Ascending aorta (tissue), 2 donors: ENCODE data around the gene COA4. TPM values are rescaled to one million over a fixed set of nuclear protein-coding genes. Genes with fewer than 3 reads are reported as not detected.

Experiments used
- DNase-seq, 2 donors: peaks; one replicate each; pipeline ENCODE4 v3.0.0-alpha.2; 2019; ENCODE audit warnings: low spot score in 2 of 2
- H3K27ac ChIP-seq, 2 donors: fragments of 200-600 bp; sonication (generic); one replicate each; pipeline ENCODE4 v1.5.1; 2016 to 2017; ENCODE audit warnings: mild to moderate bottlenecking in 1 of 2
- H3K27me3 ChIP-seq: fragments of 200-600 bp; sonication (generic); one replicate; pipeline ENCODE4 v1.5.1; 2017
- H3K36me3 ChIP-seq, 2 donors: fragments of 200-600 bp; sonication (generic); one replicate each; pipeline ENCODE4 v1.5.1; 2016
- H3K4me1 ChIP-seq, 2 donors: fragments of 200-600 bp; sonication (generic); one replicate each; pipeline ENCODE4 v1.5.1; 2016 to 2017; ENCODE audit warnings: mild to moderate bottlenecking in 1 of 2
- H3K4me3 ChIP-seq, 2 donors: fragments of 200-600 bp; sonication (generic); one replicate each; pipeline ENCODE4 v1.5.1; 2016 to 2017; ENCODE audit warnings: mild to moderate bottlenecking in 1 of 2
- H3K9me3 ChIP-seq, 2 donors: fragments of 200-600 bp; sonication (generic); one replicate each; pipeline ENCODE4 v1.5.1; 2016
- intact Hi-C: fragments of 100-400 bp; cut with DNase I; formaldehyde crosslinking; loops from one replicate; pipeline ENCODE4 v1.15.1; 2023
- total RNA-seq: library from RNA; depleted of rRNA; stranded (reverse); fragments of >200 nt; gene quantifications from one replicate; pipeline ENCODE4 v1.1.0, GENCODE V29; 2016
- TF ChIP-seq, protein P1 (sequence below), 3 experiments: fragments of 200-600 bp in 2 of 3; fragments of 450-650 bp in 1 of 3; sonication (generic) in 2 of 3; IDR thresholded peaks; one replicate each; pipeline ENCODE4 v1.5.1; 2016 to 2019; ENCODE audit warnings: antibody characterized with exemption in 3 of 3, mild to moderate bottlenecking in 1 of 3, moderate library complexity in 1 of 3

Gene COA4
- total RNA-seq, 1 donor from 2014 or later: 92.7 TPM

DNA sequence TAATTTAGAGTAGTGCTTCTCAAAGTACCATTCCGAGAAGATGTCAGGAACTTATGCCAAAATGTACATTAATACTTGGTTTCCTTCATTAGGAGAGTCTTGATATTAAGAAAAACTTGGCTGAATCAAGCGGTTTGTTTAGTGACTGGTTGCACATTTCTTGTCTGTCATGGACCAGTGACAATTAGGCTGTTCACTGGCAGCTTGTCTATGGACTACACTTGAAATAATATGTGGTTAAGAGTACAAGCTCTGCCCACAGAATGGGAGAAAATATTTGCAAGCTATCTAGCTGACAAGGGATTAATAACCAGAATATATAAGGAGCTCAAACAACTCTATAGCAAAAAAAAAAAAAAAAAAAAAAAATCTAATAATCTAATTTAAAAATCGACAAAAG lies 24.6 kb downstream of the COA4 start:
- no peaks in the 10 kb centered on the region for H3K4me1 ChIP-seq
- no peaks in the 10 kb centered on the region for H3K27me3 ChIP-seq
- DNase-seq: no peak
- H3K36me3 ChIP-seq: no peaks in the 10 kb centered on the region
- TF ChIP-seq, protein P1, sequence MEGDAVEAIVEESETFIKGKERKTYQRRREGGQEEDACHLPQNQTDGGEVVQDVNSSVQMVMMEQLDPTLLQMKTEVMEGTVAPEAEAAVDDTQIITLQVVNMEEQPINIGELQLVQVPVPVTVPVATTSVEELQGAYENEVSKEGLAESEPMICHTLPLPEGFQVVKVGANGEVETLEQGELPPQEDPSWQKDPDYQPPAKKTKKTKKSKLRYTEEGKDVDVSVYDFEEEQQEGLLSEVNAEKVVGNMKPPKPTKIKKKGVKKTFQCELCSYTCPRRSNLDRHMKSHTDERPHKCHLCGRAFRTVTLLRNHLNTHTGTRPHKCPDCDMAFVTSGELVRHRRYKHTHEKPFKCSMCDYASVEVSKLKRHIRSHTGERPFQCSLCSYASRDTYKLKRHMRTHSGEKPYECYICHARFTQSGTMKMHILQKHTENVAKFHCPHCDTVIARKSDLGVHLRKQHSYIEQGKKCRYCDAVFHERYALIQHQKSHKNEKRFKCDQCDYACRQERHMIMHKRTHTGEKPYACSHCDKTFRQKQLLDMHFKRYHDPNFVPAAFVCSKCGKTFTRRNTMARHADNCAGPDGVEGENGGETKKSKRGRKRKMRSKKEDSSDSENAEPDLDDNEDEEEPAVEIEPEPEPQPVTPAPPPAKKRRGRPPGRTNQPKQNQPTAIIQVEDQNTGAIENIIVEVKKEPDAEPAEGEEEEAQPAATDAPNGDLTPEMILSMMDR (IDR thresholded peaks at IDR 0.05): no peak
- no peak overlapping the region for H3K27ac ChIP-seq
- intact Hi-C loops: no loop called here
- no peak overlapping the region for H3K4me3 ChIP-seq
- H3K9me3 ChIP-seq: no peaks in the 10 kb centered on the region

DNA sequence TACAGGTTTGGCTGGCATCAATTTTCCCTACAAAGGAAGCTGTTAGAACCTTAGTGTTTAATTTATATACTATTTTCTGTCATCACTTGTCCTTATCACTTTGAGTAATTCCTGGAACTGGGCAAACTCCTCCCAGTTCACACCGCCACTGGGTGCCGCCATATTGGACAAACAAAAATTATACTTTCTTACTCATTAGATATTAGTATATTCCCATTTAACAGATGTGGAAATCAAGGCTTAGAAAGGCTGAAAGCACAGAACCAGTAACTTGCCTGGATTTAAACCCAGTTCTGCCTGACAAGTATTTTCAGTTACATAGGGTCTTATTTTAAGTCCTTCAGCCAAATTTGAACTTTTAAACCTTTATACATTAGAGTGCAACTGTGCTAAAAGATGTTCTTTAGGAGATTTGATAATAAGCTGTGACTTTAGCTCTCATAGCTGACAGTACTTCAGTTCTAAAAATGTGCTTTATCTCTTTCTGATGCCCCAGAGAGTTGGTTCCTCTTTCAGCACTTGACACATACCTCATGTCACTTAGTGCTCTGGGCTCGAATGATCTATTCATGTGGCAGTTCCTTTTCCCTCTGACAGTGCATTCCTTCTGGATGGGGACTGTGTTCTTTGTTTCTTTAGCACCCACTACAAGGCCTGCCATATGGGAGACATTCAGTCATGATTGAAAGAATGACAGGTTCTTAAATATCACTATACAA lies 25.4 kb downstream of the COA4 start:
- TF ChIP-seq, protein P1 (IDR thresholded peaks at IDR 0.05): no peak
- Histone ChIP-seq H3K27me3 (no peaks in the 10 kb centered on the region), H3K4me1 (no peaks in the 10 kb centered on the region), H3K36me3 (peaks cover 0 to 6% of the 10 kb centered on the region in 2 donors), H3K4me3 (no peak overlapping the region), H3K9me3 (no peaks in the 10 kb centered on the region), H3K27ac (no peak overlapping the region)
- intact Hi-C loops: no loop called here
- DNase-seq: no peak

DNA sequence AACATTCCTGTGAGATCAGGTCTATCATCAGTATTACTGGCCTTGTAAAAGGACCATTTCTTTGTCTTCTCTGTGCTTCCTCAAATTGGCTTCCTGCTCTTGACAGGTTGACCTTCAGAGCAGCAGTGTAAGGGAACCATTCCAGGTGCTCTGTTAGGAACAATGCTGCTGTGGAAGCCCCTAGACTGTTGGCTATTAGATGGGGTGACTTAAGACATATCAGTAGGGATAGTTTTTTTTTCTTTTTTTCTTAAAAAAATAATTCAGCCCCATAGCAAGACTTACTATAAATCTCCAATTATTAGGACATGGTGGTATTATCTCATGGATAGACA lies 37.6 kb downstream of the COA4 start:
- H3K9me3 ChIP-seq: no peaks in the 10 kb centered on the region
- no peak for DNase-seq
- H3K27me3 ChIP-seq: no peaks in the 10 kb centered on the region
- peaks cover 16 to 17% of the 10 kb centered on the region in 2 donors for H3K36me3 ChIP-seq
- TF ChIP-seq, protein P1 (IDR thresholded peaks at IDR 0.05): no peak
- no peak overlapping the region for H3K27ac ChIP-seq
- H3K4me3 ChIP-seq: no peak overlapping the region
- intact Hi-C loops: no loop called here
- H3K4me1 ChIP-seq: no peaks in the 10 kb centered on the region

DNA sequence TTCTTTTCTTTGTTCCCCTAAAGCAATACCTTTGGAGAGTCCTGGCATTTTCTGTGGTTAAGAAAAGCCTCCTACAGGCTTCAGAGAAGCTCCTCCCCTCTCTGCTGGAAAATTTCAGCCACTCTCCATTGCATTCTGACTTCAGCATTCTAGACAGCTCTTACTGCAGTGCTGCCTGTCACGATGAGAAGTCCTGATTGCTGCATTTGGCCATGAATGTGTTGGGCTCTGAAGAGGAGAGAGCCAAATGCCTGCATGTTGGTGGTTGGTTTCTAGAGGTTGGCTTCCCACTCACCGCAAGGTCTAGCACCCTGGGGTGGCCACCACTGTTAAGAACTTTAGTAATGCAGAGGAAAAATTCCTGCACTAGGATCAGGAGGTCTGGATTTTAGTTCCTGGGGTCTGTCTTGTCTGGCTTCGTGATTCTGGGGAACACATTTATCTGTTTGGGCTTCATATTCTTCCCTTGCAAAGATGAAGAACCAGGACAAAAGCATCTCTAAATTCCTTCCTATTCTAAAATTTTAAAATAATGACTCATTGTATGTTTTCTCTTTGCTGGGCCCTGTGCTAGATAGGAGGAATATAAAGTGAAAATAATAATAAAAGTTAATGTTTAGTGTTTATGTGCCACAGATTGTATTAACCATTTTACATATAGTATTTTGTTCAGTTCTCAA lies 38.1 kb downstream of the COA4 start:
- TF ChIP-seq, protein P1 (IDR thresholded peaks at IDR 0.05): no peak
- intact Hi-C loops: no loop called here
- Histone ChIP-seq H3K27ac (no peak overlapping the region), H3K36me3 (peaks cover 11 to 12% of the 10 kb centered on the region in 2 donors), H3K27me3 (no peaks in the 10 kb centered on the region), H3K9me3 (no peaks in the 10 kb centered on the region), H3K4me3 (no peak overlapping the region), H3K4me1 (no peaks in the 10 kb centered on the region)
- no peak for DNase-seq

DNA sequence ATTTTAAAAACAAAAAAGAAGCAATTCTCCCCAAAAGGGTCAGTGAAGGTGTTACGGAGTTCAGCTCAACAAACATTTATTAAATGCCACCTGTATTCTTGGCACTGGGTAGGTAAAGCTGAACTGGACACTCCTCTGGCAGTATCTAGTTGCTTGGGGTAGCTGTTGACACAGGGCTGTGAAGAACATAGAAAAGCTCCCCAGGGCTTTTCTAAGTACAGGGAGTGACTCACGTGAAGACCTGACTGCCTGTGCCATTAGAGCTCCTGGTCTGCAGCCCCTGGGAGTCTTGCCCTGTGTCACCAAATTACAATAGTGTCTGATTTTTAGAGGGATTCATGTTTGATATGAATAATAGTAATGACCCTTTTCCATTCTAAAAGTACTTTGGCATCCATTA lies 43.6 kb downstream of the COA4 start:
- no peak overlapping the region for H3K27ac ChIP-seq

More for the DNA sequence above, 43.6 kb downstream of the COA4 start:
- no peaks in the 10 kb centered on the region for H3K27me3 ChIP-seq
- intact Hi-C loops: no loop called here
- H3K4me3 ChIP-seq: no peak overlapping the region
- H3K4me1 ChIP-seq: no peaks in the 10 kb centered on the region
- peaks cover 14 to 18% of the 10 kb centered on the region in 2 donors for H3K36me3 ChIP-seq
- TF ChIP-seq, protein P1 (IDR thresholded peaks at IDR 0.05): no peak
- DNase-seq: no peak
- H3K9me3 ChIP-seq: no peaks in the 10 kb centered on the region
